HepG2 (cell line): ENCODE measurements around the gene SMARCB1. TPM values are rescaled to one million over a fixed set of nuclear protein-coding genes. Genes with fewer than 3 reads are reported as not detected.
A peak's percentile ranks its signal among the peaks of the same experiment; 100 is the strongest.

Experiments used
- CREBL2 ChIP-seq: sonication (generic); formaldehyde crosslinking; IDR thresholded peaks from 2 replicates; pipeline ENCODE4 v1.8.1; 2023; ENCODE audit warnings: missing genetic modification reagents, mild to moderate bottlenecking, borderline replicate concordance
- ESRRA ChIP-seq: sonication (generic); formaldehyde crosslinking; IDR thresholded peaks from 2 replicates; pipeline ENCODE4 v1.5.1; 2020; ENCODE audit warnings: mild to moderate bottlenecking, low read depth, missing genetic modification reagents
- HNF1B ChIP-seq: sonication (generic); formaldehyde crosslinking; IDR thresholded peaks from 2 replicates; pipeline ENCODE4 v1.5.1; 2020; ENCODE audit warnings: mild to moderate bottlenecking, moderate library complexity, missing genetic modification reagents
- KAT7 ChIP-seq: IDR thresholded peaks from 2 replicates; pipeline ENCODE4 v1.6.1; 2018; ENCODE audit warnings: borderline replicate concordance, missing compliant biosample characterization
- KLF16 ChIP-seq, 2 experiments: sonication (generic) in 1 of 2; formaldehyde crosslinking in 1 of 2; IDR thresholded peaks; 2 replicates each; pipeline versions ENCODE4 v1.6.1 to v1.8.0; 2016 to 2023; ENCODE audit warnings: missing genetic modification reagents in 2 of 2, missing compliant biosample characterization in 1 of 2
- MEF2D ChIP-seq: sonication (generic); formaldehyde crosslinking; IDR thresholded peaks from 2 replicates; pipeline ENCODE4 v1.5.1; 2020; ENCODE audit warnings: mild to moderate bottlenecking, missing genetic modification reagents
- POLR2G ChIP-seq: fragments of 200-400 bp; formaldehyde crosslinking; IDR thresholded peaks from 2 replicates; pipeline ENCODE4 v1.6.1; 2018; ENCODE audit warnings: mild to moderate bottlenecking, low read depth, low read length, moderate library complexity
- PPARG ChIP-seq: conservative IDR thresholded peaks from 2 replicates; pipeline ENCODE4 v1.6.1; 2016; ENCODE audit warnings: missing biosample characterization, missing genetic modification reagents
- SAFB2 ChIP-seq: sonication (generic); formaldehyde crosslinking; IDR thresholded peaks from 2 replicates; pipeline ENCODE4 v1.5.1; 2020; ENCODE audit warnings: missing genetic modification reagents, low read depth, mild to moderate bottlenecking, borderline replicate concordance
- SAP130 ChIP-seq: IDR thresholded peaks from 2 replicates; pipeline ENCODE4 v1.6.1; 2016; ENCODE audit warnings: low read depth
- SIX1 ChIP-seq: sonication (generic); formaldehyde crosslinking; IDR thresholded peaks from 2 replicates; pipeline ENCODE4 v1.4.0; 2020; ENCODE audit warnings: missing genetic modification reagents, borderline replicate concordance
- TCF7 ChIP-seq: sonication (generic); IDR thresholded peaks from 2 replicates; pipeline ENCODE4 v1.6.1; 2016; ENCODE audit warnings: antibody characterized with exemption, low read depth
- ZBTB14 ChIP-seq: sonication (generic); formaldehyde crosslinking; IDR thresholded peaks from 2 replicates; pipeline ENCODE4 v1.4.0; 2020; ENCODE audit warnings: missing genetic modification reagents
- ZBTB8A ChIP-seq: sonication (generic); formaldehyde crosslinking; IDR thresholded peaks from 2 replicates; pipeline ENCODE4 v1.4.0; 2020; ENCODE audit warnings: mild to moderate bottlenecking, low read depth, missing genetic modification reagents, borderline replicate concordance
- ZMYM2 ChIP-seq: sonication (generic); formaldehyde crosslinking; IDR thresholded peaks from 2 replicates; pipeline ENCODE4 v1.8.0; 2022; ENCODE audit warnings: mild to moderate bottlenecking, missing genetic modification reagents
- ZMYM3 ChIP-seq: sonication (generic); formaldehyde crosslinking; IDR thresholded peaks from 2 replicates; pipeline ENCODE4 v1.5.1; 2020; ENCODE audit warnings: mild to moderate bottlenecking, missing genetic modification reagents
- ZNF142 ChIP-seq: sonication (generic); formaldehyde crosslinking; IDR thresholded peaks from 2 replicates; pipeline ENCODE4 v1.4.0; 2020; ENCODE audit warnings: missing genetic modification reagents
- ZNF562 ChIP-seq: sonication (generic); formaldehyde crosslinking; IDR thresholded peaks from 2 replicates; pipeline ENCODE4 v1.8.0; 2022; ENCODE audit warnings: missing genetic modification reagents, borderline replicate concordance
- ZNF737 ChIP-seq: sonication (generic); formaldehyde crosslinking; IDR thresholded peaks from 2 replicates; pipeline ENCODE4 v1.5.0; 2020; ENCODE audit warnings: missing genetic modification reagents, mild to moderate bottlenecking, borderline replicate concordance
- ZNF776 ChIP-seq: sonication (generic); formaldehyde crosslinking; IDR thresholded peaks from 2 replicates; pipeline ENCODE4 v1.4.0; 2020; ENCODE audit warnings: mild to moderate bottlenecking, missing genetic modification reagents
- polyA plus RNA-seq, 8 experiments: library from polyadenylated mRNA; depleted of rRNA in 3 of 8; stranded (reverse) in 7 of 8; unstranded in 1 of 8; fragments of >200 nt; fragmentation: Illumina TruSeq in 4 of 8; extraction: Trizol in 4 of 8; gene quantifications; 2 replicates each; pipeline versions ENCODE4 v1.2.1 to v1.2.3, GENCODE V29; 2011 to 2016; ENCODE audit warnings: low read depth in 4 of 8, missing spikeins in 1 of 8, mixed read lengths in 1 of 8; ENCODE audit not compliant: insufficient read depth in 1 of 8
- total RNA-seq, 5 experiments: library from RNA; depleted of rRNA; stranded (reverse); fragments of >200 nt; fragmentation: Illumina TruSeq; extraction: Trizol; gene quantifications; 2 replicates each; pipeline ENCODE4 v1.2.3, GENCODE V29; 2016; ENCODE audit warnings: low read depth in 1 of 5

SMARCB1 gene
- total and polyA plus RNA-seq, 2 of the 13 experiments (the other 11 are each of a cell fraction or from before 2014, with no cell fraction given), result 74.0 to 166 TPM

GRCh38 chr22:23784215-23784732 lies 2.5 kb upstream of the SMARCB1 start (continued):
- TF ChIP-seq ZNF142, result peak; percentile 100
- no peak for TF ChIP-seq PPARG
- TF ChIP-seq HNF1B (CRISPR knock-in tag), result no peak
- TF ChIP-seq ZMYM3 (CRISPR knock-in tag), result peak; percentile 47; the same call in 1 of the 2 replicates
- TF ChIP-seq ZBTB8A, result no peak
- 0 out of 2 replicates have a peak, but pooled peaks have one; percentile 9 for TF ChIP-seq CREBL2 (CRISPR knock-in tag)
- TF ChIP-seq KAT7, result no peak
- TF ChIP-seq ESRRA (CRISPR knock-in tag), result no peak
- 0 out of 2 replicates have a peak, but pooled peaks have one; percentile 25 for TF ChIP-seq ZMYM2 (CRISPR knock-in tag)
- TF ChIP-seq POLR2G, result 0 out of 2 replicates have a peak, but pooled peaks have one; percentile 28
- TF ChIP-seq ZNF776 (CRISPR knock-in tag), result no peak
- no peak for TF ChIP-seq SIX1
- no peak for TF ChIP-seq ZNF737 (CRISPR knock-in tag)
- TF ChIP-seq KLF16 (CRISPR knock-in tag; IDR thresholded peaks at IDR 0.05), result peak in 1 of 2 experiments; percentile 48; a peak in 1 of 4 replicates
- no peak for TF ChIP-seq MEF2D (CRISPR knock-in tag)
- no peak for TF ChIP-seq SAFB2
- TF ChIP-seq TCF7, result no peak
- peak; percentile 61; the same call in 1 of the 2 replicates for TF ChIP-seq SAP130 (CRISPR knock-in tag)
- TF ChIP-seq ZNF562 (CRISPR knock-in tag), result no peak
- TF ChIP-seq ZBTB14 (CRISPR knock-in tag), result peak; percentile 28; the same call in 1 of the 2 replicates
